Activated naive CD4-positive, alpha-beta T cell treated with anti-CD3 and anti-CD28 coated beads, Interleukin-2, amount 10 ng/mL, durations not matched to agents 7 days and 5 days (primary cell): ENCODE results near the gene FBXW11.

Experiments used
- CTCF ChIA-PET: fragments of 350-600 bp; sonication (Branson Sonifier 250); formaldehyde crosslinking; loops from one replicate; lab custom pipeline; 2021; ENCODE audit warnings: antibody characterized with exemption; lab: Charles Lee
- DNase-seq: peaks from one replicate; pipeline ENCODE4 v3.0.0-alpha.2; 2020
- H3K27ac Mint-ChIP-seq: one replicate; pipeline ENCODE4 v1.8.0; 2021; ENCODE audit warnings: mild to moderate bottlenecking, moderate library complexity, mixed read lengths
- H3K27me3 Mint-ChIP-seq: one replicate; pipeline ENCODE4 v1.8.0; 2021; ENCODE audit warnings: mild to moderate bottlenecking, mixed read lengths
- H3K36me3 Mint-ChIP-seq: one replicate; pipeline ENCODE4 v1.8.0; 2021; ENCODE audit warnings: mixed read lengths
- H3K4me1 Mint-ChIP-seq: one replicate; pipeline ENCODE4 v1.8.0; 2021; ENCODE audit warnings: mixed read lengths
- H3K4me3 Mint-ChIP-seq: one replicate; pipeline ENCODE4 v1.8.0; 2021; ENCODE audit warnings: mild to moderate bottlenecking, moderate library complexity, mixed read lengths
- H3K9me3 Mint-ChIP-seq: one replicate; pipeline ENCODE4 v1.8.0; 2021; ENCODE audit warnings: mixed read lengths

FBXW11 gene

DNA sequence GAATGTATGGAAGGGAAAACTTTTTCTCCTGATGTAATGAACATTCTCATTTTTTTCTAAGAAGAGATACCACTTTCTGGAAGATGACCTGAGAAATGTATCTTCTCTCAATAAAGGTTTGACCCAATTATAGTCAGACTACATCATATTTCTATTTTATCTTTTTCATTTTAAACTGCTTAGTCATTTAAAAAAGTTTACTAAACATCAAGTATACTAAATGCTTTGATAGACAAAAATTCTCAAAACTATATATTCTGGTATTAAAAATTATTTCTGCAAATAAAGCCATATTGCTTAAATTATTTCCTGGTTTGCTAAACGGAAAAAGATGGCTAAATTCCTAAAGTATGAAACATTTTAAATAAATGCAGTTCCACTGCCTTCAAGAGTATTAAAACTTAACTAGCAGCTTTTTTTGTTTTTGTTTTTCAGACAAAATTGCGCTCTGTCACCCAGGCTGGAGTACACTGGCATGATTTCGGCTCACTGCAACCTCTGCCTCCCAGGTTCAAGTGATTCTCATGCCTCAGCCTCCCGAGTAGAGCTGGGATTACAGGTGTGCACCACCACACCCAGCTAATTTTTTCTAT, 37.1 kb downstream of the FBXW11 start:
- Mint-ChIP-seq H3K4me1 (peaks cover 21% of the 10 kb centered on the region), H3K9me3 (peaks cover 4% of the 10 kb centered on the region), H3K36me3 (peaks cover 25% of the 10 kb centered on the region), H3K27me3 (no peaks in the 10 kb centered on the region), H3K27ac (no peak overlapping the region), H3K4me3 (no peak overlapping the region)
- CTCF ChIA-PET: no interaction called here
- DNase-seq: no peak

DNA sequence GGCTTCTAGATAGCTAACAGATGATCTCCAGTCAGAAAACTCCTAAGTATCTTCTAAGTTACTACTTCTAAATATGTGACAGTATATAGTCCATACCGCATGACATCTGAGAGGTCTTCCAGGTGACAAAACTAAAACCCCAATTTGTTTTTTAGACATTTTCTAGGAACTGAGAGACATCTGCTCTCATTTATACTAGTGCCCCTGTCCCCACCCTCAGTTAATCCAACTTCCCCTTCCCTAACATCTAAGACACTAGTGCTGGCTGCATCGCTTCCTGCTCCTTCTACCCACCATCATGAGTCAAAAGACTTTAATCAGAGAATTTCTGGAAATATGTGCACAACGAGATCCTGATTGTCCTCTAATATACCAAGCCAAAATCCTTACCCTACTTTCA, 37.9 kb downstream of the FBXW11 start:
- H3K9me3 Mint-ChIP-seq: peaks cover 4% of the 10 kb centered on the region
- H3K4me3 Mint-ChIP-seq: no peak overlapping the region
- peaks cover 21% of the 10 kb centered on the region for H3K4me1 Mint-ChIP-seq
- no peaks in the 10 kb centered on the region for H3K27me3 Mint-ChIP-seq
- DNase-seq: no peak
- CTCF ChIA-PET: no interaction called here
- no peak overlapping the region for H3K27ac Mint-ChIP-seq
- H3K36me3 Mint-ChIP-seq: peaks cover 23% of the 10 kb centered on the region

DNA sequence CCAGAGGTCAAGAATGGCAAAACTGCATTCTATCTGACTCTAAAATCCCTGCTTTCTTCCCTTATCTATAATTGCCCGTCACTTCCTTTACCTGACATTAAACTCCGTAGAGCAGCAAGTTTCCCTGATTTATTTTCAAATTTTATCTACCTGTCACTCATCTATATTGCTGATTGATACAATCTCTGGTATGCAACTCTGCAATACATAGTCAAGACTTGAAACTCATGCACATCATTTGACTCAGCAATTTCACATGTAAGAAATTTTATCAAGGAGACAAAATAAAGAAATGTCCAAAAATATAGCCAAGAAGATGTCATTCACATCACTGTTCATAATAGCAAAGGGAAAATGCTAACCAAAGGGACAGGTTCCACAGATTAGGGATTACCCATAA, 39.5 kb downstream of the FBXW11 start:
- peaks cover 4% of the 10 kb centered on the region for H3K9me3 Mint-ChIP-seq
- H3K4me1 Mint-ChIP-seq: peaks cover 29% of the 10 kb centered on the region
- H3K27ac Mint-ChIP-seq: no peak overlapping the region
- H3K27me3 Mint-ChIP-seq: no peaks in the 10 kb centered on the region
- peaks cover 23% of the 10 kb centered on the region for H3K36me3 Mint-ChIP-seq
- DNase-seq: no peak
- H3K4me3 Mint-ChIP-seq: no peak overlapping the region
- CTCF ChIA-PET: interaction anchor here (0.8 kb wide), 1 partner anchor 247 kb away, joined by 3 read pairs; no protein-coding TSS in a partner anchor

DNA sequence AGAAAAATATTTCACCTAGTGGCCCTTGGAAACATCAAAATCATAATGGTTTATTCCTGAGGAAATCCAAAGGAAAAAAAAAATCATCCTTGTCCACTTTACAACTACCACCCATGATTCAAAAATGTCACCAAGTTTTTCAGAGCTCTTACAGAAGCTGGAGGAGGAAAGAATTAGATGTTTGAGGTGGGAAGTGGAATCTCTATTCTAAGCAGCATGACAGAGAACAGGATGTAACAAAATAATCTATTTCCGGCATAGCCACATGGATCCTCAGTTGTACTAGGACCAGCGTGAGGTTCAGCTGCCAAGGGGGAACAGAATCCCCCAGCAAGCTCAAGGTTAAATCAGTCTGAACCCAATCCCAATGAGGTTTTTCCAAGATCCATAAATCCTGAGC, 40.2 kb downstream of the FBXW11 start:
- Mint-ChIP-seq H3K4me1 (peaks cover 33% of the 10 kb centered on the region), H3K27me3 (no peaks in the 10 kb centered on the region), H3K4me3 (no peak overlapping the region), H3K36me3 (peaks cover 22% of the 10 kb centered on the region), H3K9me3 (peaks cover 4% of the 10 kb centered on the region), H3K27ac (no peak overlapping the region)
- CTCF ChIA-PET: interaction anchor here (0.8 kb wide), 1 partner anchor 247 kb away, joined by 3 read pairs; no protein-coding TSS in a partner anchor
- DNase-seq: no peak

DNA sequence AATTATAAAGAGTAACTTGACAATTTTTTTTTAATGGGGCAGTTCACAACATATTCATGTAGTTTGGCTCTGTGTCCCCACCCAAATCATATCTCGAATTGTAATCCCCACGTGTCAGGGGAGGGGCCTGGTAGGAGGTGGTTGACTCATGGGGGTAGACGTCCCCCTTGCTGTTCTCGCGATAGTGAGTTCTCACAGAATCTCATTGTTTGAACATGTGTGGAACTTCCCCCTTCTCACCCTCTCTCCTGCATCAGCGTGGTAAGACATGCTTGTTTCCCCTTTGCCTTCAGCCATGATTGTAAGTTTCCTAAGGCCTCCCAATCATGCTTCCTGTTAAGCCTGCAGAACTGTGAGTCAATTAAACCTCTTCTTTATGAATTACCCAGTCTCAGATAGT, 40.7 kb downstream of the FBXW11 start:
- peaks cover 38% of the 10 kb centered on the region for H3K4me1 Mint-ChIP-seq
- no peak overlapping the region for H3K27ac Mint-ChIP-seq
- peaks cover 18% of the 10 kb centered on the region for H3K36me3 Mint-ChIP-seq
- H3K27me3 Mint-ChIP-seq: no peaks in the 10 kb centered on the region
- no peak for DNase-seq
- no peak overlapping the region for H3K4me3 Mint-ChIP-seq
- CTCF ChIA-PET: no interaction called here
- H3K9me3 Mint-ChIP-seq: peaks cover 4% of the 10 kb centered on the region

DNA sequence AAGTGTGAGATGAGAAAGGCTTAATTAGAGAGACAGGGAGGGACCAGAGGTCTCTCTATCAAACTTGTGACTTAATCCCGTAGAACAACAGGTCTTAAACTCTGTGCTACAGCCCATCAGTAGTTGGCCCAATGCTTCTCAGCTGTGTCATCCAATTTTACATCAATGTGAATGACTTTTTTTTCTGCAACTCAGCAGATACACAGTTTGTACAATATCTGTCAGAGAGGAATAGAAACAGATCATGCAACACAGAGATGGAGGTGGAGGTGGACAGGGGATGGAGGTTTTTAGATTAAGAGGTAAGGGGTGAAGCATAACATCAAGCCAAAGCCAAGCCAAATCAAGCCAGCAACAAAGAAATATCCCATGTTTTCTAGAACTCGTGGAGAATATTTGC, 43.0 kb downstream of the FBXW11 start:
- no peak for DNase-seq
- CTCF ChIA-PET: interaction anchor here (1.8 kb wide), 1 partner anchor 43 kb away, joined by 6 read pairs; the partner anchor contains the start of gene FBXW11
- Mint-ChIP-seq H3K27ac (no peak overlapping the region), H3K36me3 (peaks cover 10% of the 10 kb centered on the region), H3K9me3 (no peaks in the 10 kb centered on the region), H3K27me3 (no peaks in the 10 kb centered on the region), H3K4me1 (peaks cover 41% of the 10 kb centered on the region), H3K4me3 (no peak overlapping the region)

DNA sequence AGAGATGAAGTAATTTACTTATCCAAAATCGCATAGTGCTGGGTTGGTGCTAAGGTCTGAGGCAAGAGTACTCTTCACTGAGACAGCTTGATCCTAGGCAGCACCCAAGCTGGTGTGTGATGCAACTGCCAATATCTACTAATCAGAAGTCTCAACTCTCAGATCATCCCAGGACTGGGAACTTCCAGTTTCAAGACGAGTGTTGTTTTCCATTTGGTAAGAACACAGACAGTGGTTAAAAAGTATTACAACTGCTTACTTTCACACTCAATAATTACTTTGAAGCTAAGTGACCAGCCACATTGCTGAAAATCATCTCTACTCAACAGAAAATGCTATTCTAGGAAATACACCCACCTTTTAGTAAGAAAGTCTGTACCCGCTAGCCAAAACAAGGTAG, 45.3 kb downstream of the FBXW11 start:
- Mint-ChIP-seq H3K36me3 (peaks cover 4% of the 10 kb centered on the region), H3K4me3 (no peak overlapping the region), H3K27ac (no peak overlapping the region), H3K27me3 (no peaks in the 10 kb centered on the region), H3K4me1 (peaks cover 47% of the 10 kb centered on the region), H3K9me3 (no peaks in the 10 kb centered on the region)
- CTCF ChIA-PET: no interaction called here
- no peak for DNase-seq

DNA sequence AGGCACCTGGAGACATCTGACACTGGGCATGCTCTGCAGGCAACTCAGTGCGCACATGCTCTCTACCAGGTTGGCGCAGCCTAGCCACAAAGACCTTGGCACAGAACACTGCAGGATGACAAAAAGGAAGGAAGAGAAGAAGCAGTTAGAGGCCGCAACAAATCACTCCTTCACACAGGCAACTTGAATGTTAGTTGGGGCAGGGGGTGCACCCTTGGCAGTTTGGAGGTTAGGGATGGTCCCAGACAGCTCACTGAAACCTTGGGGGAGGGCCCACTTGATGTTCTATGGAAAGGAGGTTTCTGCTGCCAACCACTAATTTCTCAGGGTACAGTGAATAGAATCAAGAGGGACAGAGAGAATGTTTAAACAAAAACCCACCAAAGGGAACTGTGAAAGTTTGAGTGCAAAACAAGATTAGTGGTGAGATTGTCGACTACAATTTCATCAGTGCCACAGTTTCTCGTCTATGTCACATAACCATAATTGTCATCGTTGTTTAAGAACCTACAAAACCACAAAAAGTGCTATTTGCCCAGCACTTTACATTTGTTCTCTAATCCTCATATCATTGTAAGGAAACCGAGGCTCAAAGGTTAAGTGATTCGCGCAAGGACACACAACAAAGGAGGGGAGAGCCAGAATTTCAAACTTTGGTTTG, 48.7 kb downstream of the FBXW11 start:
- H3K4me3 Mint-ChIP-seq: no peak overlapping the region
- no peaks in the 10 kb centered on the region for H3K36me3 Mint-ChIP-seq
- no peaks in the 10 kb centered on the region for H3K27me3 Mint-ChIP-seq
- peak overlapping the region; percentile 53 for H3K27ac Mint-ChIP-seq
- peaks cover 39% of the 10 kb centered on the region for H3K4me1 Mint-ChIP-seq
- CTCF ChIA-PET: no interaction called here
- no peaks in the 10 kb centered on the region for H3K9me3 Mint-ChIP-seq
- peak; percentile 23 for DNase-seq

DNA sequence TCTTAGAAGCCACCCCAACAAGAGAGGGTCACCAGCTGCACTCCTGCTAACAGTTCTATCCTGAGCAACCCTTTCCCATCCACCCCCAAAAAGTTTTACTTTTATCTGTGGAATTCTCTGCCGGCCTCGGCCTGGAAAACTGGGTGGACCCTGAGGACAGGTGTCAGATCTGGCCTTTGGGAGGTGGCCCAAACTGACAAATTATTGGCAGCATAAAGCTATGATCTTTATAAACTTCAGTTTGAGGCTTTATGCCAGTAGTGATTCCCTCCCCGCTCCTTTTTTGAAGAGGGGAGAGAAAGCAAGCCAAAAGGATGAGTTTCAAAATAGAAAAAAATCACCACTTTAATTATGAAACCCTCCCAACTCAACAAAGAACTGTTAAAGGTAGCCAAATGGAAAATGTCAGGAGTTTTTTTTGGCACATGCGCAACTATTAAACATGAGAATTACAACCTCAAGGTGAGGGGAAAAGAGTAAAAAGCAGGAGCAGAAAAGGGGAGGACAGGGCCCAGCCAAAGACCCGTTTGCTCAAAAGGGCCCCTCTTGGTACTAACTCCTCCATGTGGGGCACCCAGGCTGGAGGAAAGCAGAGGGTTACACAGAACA, 49.4 kb downstream of the FBXW11 start:
- no peaks in the 10 kb centered on the region for H3K36me3 Mint-ChIP-seq
- no peak for DNase-seq
- H3K4me1 Mint-ChIP-seq: peaks cover 36% of the 10 kb centered on the region
- CTCF ChIA-PET: no interaction called here
- no peaks in the 10 kb centered on the region for H3K27me3 Mint-ChIP-seq
- H3K4me3 Mint-ChIP-seq: no peak overlapping the region
- H3K9me3 Mint-ChIP-seq: no peaks in the 10 kb centered on the region
- H3K27ac Mint-ChIP-seq: no peak overlapping the region

DNA sequence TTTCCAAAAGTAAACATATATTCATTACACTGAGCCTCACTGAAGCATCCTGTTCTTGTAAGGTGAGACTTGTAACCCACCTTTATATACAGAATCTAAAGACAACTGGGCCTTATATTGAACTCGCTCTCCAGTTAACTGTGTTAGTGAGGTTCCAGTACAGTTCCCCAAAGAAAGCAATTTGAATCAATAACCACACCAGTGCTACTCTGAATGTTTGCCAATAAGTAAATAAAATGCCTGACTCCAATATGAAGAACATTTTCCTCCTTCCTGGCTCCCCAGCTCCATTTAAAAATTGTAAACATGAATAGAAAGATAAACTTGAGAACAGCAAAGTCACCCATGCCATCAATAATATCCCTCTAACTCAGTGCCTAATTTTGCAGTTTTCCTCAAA, 50.1 kb downstream of the FBXW11 start:
- no peak overlapping the region for H3K4me3 Mint-ChIP-seq
- H3K27ac Mint-ChIP-seq: no peak overlapping the region
- no peak for DNase-seq
- CTCF ChIA-PET: no interaction called here
- H3K4me1 Mint-ChIP-seq: peaks cover 33% of the 10 kb centered on the region
- no peaks in the 10 kb centered on the region for H3K9me3 Mint-ChIP-seq
- no peaks in the 10 kb centered on the region for H3K27me3 Mint-ChIP-seq
- H3K36me3 Mint-ChIP-seq: no peaks in the 10 kb centered on the region

DNA sequence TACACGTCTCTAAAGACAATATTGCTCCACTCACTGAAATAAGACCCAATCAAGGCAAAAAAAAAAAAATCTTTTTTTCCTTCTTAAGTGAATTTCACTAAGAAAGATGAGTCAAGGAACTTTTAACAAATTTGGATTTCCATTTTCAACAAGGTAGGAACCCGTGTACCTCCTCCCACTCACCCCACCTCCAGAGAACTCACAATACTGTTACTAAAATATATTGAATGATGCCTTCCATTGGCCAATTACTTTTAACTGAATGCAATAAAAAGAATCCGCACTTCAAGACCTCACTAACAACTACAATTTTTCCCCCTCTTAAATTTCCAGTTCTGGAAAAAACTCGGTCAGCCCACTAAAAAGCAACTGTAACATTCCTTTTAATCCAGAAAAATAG, 50.7 kb downstream of the FBXW11 start:
- Mint-ChIP-seq H3K4me3 (no peak overlapping the region), H3K27ac (no peak overlapping the region), H3K9me3 (no peaks in the 10 kb centered on the region), H3K4me1 (peaks cover 27% of the 10 kb centered on the region), H3K27me3 (no peaks in the 10 kb centered on the region), H3K36me3 (no peaks in the 10 kb centered on the region)
- DNase-seq: no peak
- CTCF ChIA-PET: no interaction called here

DNA sequence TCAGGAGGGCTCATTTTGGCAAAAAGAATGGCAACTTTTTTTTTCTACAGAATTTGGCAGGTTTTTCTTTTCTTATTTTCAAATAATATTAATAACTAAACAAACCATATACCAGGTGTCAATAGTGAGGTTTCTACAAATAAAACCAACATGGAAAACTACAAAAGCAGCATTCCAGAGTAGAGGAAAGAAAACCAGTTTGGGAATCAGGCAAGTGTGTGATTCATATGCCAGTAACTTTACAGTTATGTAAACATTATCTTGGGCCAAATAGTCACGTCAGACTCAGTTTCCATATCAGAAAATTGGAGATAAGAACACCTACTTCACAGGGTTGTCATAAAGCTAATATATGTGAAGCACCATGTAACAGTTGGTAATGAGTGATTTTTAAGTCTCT, 51.7 kb downstream of the FBXW11 start:
- Mint-ChIP-seq H3K9me3 (no peaks in the 10 kb centered on the region), H3K4me1 (peaks cover 25% of the 10 kb centered on the region), H3K27ac (no peak overlapping the region), H3K36me3 (no peaks in the 10 kb centered on the region), H3K4me3 (no peak overlapping the region), H3K27me3 (no peaks in the 10 kb centered on the region)
- DNase-seq: no peak
- CTCF ChIA-PET: no interaction called here

DNA sequence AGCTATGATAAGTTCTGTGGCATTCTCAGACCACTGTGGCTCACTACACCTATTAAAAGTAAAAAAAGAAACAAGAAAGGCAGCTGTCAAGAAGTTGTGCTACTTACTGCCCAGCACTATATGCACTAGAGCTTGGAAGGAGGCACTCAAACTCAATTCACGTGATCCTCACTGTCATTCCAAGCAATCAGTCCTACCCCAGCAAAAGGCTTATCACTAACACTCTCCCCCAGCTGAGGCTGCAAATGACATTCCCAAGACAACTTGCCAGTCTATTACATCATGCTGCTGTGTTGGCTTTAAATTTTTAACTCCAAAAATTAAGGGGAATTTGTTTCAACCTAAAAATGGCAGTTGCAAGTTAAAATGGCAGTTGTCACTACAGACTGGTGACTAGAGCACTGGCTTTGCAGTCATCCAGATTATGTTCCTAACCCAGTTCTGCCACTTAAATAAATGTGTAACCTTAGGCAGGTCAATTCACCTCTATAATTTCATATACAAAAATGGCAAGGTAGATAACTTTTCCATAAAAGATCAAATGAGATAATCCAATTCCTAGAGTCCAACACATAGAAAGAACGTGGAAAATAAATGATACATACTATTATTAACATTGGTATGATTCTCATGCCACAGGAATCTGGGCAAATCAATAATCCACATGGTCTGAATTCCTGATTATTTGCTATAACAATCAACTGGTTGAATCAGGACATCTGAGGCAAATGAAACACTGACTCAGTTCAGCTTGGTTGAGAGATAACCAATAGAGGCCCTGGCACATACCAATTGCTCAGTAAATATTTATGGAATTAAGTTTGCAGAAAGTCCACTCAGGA, 52.4 kb downstream of the FBXW11 start:
- no peak for DNase-seq
- Mint-ChIP-seq H3K27me3 (no peaks in the 10 kb centered on the region), H3K4me1 (peaks cover 25% of the 10 kb centered on the region), H3K9me3 (no peaks in the 10 kb centered on the region), H3K36me3 (no peaks in the 10 kb centered on the region), H3K4me3 (no peak overlapping the region), H3K27ac (no peak overlapping the region)
- CTCF ChIA-PET: no interaction called here

DNA sequence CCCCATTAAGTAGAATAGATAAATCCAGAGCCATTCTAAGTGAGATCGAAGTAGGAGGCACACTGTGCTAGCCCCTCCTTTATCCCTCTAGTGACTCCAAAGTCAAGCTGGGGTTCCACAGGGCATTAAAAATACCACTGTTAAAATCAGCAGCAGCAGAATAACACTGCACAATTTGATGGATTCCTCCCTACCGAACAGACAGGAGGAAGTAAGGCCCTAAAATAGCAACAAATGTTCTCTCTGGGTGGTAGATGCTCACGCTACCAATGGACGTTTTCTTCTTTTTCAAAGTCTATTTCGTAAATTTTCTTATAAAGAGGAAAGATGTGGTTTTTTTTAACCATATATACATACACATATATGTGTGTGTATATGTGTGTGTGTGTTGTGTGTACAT, 54.4 kb downstream of the FBXW11 start:
- no peaks in the 10 kb centered on the region for H3K9me3 Mint-ChIP-seq
- H3K4me3 Mint-ChIP-seq: no peak overlapping the region
- DNase-seq: no peak
- no peaks in the 10 kb centered on the region for H3K27me3 Mint-ChIP-seq
- CTCF ChIA-PET: interaction anchor here (0.5 to 0.8 kb wide), 2 partner anchors 26 to 41 kb away, joined by 3 read pairs; no protein-coding TSS in a partner anchor
- H3K4me1 Mint-ChIP-seq: peaks cover 7% of the 10 kb centered on the region
- H3K36me3 Mint-ChIP-seq: no peaks in the 10 kb centered on the region
- H3K27ac Mint-ChIP-seq: no peak overlapping the region
